Fibroblast of lung (primary cell): ENCODE measurements around the gene PTPN23. TPM values are rescaled to one million over a fixed set of nuclear protein-coding genes. Genes with fewer than 3 reads are reported as not detected.

Experiments used
- DNase-seq, 2 donors: peaks; one replicate each; pipeline versions ENCODE4 v3.0.0 to v3.0.0-alpha.2; 2010; ENCODE audit warnings: low read depth in 2 of 2
- H2AFZ ChIP-seq: 2 replicates; pipeline ENCODE4 v1.5.1; 2012; ENCODE audit warnings: low read length, control low read depth, inconsistent platforms
- H3K27ac ChIP-seq: 2 replicates; pipeline ENCODE4 v1.5.1; 2011; ENCODE audit warnings: low read length, control low read depth; ENCODE audit not compliant: insufficient read depth
- H3K27me3 ChIP-seq: 2 replicates; pipeline ENCODE4 v1.5.1; 2011; ENCODE audit warnings: mild to moderate bottlenecking, low read length; ENCODE audit not compliant: control insufficient read depth, insufficient read depth
- H3K36me3 ChIP-seq: 2 replicates; pipeline ENCODE4 v1.5.1; 2011; ENCODE audit warnings: low read length; ENCODE audit not compliant: control insufficient read depth, insufficient read depth
- H3K4me1 ChIP-seq: 2 replicates; pipeline ENCODE4 v1.5.1; 2011; ENCODE audit warnings: low read length; ENCODE audit not compliant: control insufficient read depth, insufficient read depth; ENCODE audit errors: extremely low read depth
- H3K4me2 ChIP-seq: 2 replicates; pipeline ENCODE4 v1.5.1; 2011; ENCODE audit warnings: low read length, control low read depth; ENCODE audit not compliant: insufficient read depth; ENCODE audit errors: extremely low read depth
- H3K4me3 ChIP-seq, 4 experiments: fragments of 200-600 bp in 1 of 4; sonication (generic) in 1 of 4; replicated peaks in 1 of 4; 2 replicates each; pipeline ENCODE4 v1.5.1; 2011 to 2016; ENCODE audit warnings: low read length in 4 of 4, low read depth in 3 of 4, mild to moderate bottlenecking in 3 of 4, control low read depth in 2 of 4, inconsistent platforms in 1 of 4, mixed read lengths in 1 of 4; ENCODE audit not compliant: insufficient read depth in 1 of 4; ENCODE audit errors: control extremely low read depth in 1 of 4
- H3K79me2 ChIP-seq: 2 replicates; pipeline ENCODE4 v1.5.1; 2012; ENCODE audit warnings: mild to moderate bottlenecking, low read length, inconsistent platforms; ENCODE audit not compliant: control insufficient read depth, insufficient read depth
- H3K9ac ChIP-seq: 2 replicates; pipeline ENCODE4 v1.5.1; 2011; ENCODE audit warnings: mild to moderate bottlenecking, low read length, control low read depth; ENCODE audit not compliant: insufficient read depth
- H3K9me3 ChIP-seq: 2 replicates; pipeline ENCODE4 v1.5.1; 2012; ENCODE audit warnings: low read depth, low read length; ENCODE audit not compliant: control insufficient read depth, insufficient read depth
- H4K20me1 ChIP-seq: 2 replicates; pipeline ENCODE4 v1.5.1; 2011; ENCODE audit warnings: low read length; ENCODE audit not compliant: control insufficient read depth, insufficient read depth; ENCODE audit errors: extremely low read depth
- EZH2 ChIP-seq: IDR thresholded peaks from 2 replicates; pipeline ENCODE4 v1.5.1; 2012; ENCODE audit warnings: low read length, control low read depth, mild to moderate bottlenecking; ENCODE audit errors: missing control alignments
- polyA plus RNA-seq, 2 donors: library from polyadenylated mRNA; depleted of rRNA in 1 of 2; stranded (reverse) in 1 of 2; unstranded in 1 of 2; fragments of >200 nt; gene quantifications; 2 replicates each; pipeline ENCODE4 v1.2.1, GENCODE V29; 2011 to 2012; ENCODE audit warnings: missing spikeins in 1 of 2
- total RNA-seq: library from RNA; depleted of rRNA; stranded (reverse); fragments of >200 nt; gene quantifications from 2 replicates; pipeline ENCODE4 v1.2.1, GENCODE V29; 2014
- TF ChIP-seq, protein P1 (sequence below), 2 donors: IDR thresholded peaks in 1 of 2; conservative IDR thresholded peaks in 1 of 2; 1 replicate in 1 of 2; 2 replicates in 1 of 2; pipeline ENCODE4 v1.5.1; 2011 to 2012; ENCODE audit warnings: low read length in 2 of 2, control low read depth in 1 of 2, inconsistent platforms in 1 of 2, low read depth in 1 of 2, mild to moderate bottlenecking in 1 of 2

Gene PTPN23
- total and polyA plus RNA-seq, 2 donors (not counting 1 experiment from before 2014, with no cell fraction given) = 1.5 to 19.7 TPM

- DNase-seq = no peak
- no peak overlapping the region for H3K9ac ChIP-seq
- no peak overlapping the region for H2AFZ ChIP-seq
- no peak overlapping the region for H3K4me2 ChIP-seq
- no peaks in the 10 kb centered on the region for H4K20me1 ChIP-seq
- no peak overlapping the region for H3K27ac ChIP-seq
- H3K4me1 ChIP-seq = peaks cover 10% of the 10 kb centered on the region
- H3K79me2 ChIP-seq = peaks cover 24% of the 10 kb centered on the region
- H3K36me3 ChIP-seq = peaks cover 8% of the 10 kb centered on the region
- no peaks in the 10 kb centered on the region for H3K27me3 ChIP-seq
- H3K4me3 ChIP-seq = no peak overlapping the region
- H3K9me3 ChIP-seq = no peaks in the 10 kb centered on the region
- TF ChIP-seq, protein P1, sequence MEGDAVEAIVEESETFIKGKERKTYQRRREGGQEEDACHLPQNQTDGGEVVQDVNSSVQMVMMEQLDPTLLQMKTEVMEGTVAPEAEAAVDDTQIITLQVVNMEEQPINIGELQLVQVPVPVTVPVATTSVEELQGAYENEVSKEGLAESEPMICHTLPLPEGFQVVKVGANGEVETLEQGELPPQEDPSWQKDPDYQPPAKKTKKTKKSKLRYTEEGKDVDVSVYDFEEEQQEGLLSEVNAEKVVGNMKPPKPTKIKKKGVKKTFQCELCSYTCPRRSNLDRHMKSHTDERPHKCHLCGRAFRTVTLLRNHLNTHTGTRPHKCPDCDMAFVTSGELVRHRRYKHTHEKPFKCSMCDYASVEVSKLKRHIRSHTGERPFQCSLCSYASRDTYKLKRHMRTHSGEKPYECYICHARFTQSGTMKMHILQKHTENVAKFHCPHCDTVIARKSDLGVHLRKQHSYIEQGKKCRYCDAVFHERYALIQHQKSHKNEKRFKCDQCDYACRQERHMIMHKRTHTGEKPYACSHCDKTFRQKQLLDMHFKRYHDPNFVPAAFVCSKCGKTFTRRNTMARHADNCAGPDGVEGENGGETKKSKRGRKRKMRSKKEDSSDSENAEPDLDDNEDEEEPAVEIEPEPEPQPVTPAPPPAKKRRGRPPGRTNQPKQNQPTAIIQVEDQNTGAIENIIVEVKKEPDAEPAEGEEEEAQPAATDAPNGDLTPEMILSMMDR (conservative IDR thresholded peaks at IDR 0.05 in 1 of 2, IDR thresholded peaks at IDR 0.05 in 1 of 2; ENCODE audit: low read depth in 1 of 2, low read length in 2 of 2) = no peak
- TF ChIP-seq EZH2 = no peak
Measured at GRCh38 chr3:47399531-47400270, 18.9 kb downstream of the PTPN23 start.

DNA sequence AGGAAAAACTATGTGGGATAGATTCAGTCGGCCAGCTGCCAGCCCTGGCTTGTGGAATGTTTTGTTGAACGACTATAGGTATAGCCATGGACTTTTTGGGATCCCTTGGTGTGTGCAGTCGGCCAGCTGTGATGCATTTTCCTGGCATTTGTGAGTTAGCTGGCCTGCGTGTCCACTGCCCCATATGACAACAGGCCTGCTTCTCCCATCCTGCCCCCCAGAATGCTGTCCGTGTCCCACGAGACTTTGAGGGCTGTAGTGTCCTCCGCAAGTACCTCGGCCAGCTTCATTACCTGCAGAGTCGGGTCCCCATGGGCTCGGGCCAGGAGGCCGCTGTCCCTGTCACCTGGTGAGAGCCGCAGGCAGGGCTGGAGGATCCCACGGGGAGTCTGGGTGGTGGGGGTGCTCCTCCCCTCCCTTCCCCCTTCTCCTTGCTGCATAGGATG, 23.6 kb downstream of the PTPN23 start:
- no peak overlapping the region for H3K4me3 ChIP-seq
- no peaks in the 10 kb centered on the region for H3K9me3 ChIP-seq
- no peak overlapping the region for H3K4me2 ChIP-seq
- no peaks in the 10 kb centered on the region for H4K20me1 ChIP-seq
- no peak for TF ChIP-seq EZH2
- TF ChIP-seq, protein P1 (conservative IDR thresholded peaks at IDR 0.05 in 1 of 2, IDR thresholded peaks at IDR 0.05 in 1 of 2; ENCODE audit: low read depth in 1 of 2, low read length in 2 of 2) = no peak
- H3K9ac ChIP-seq = no peak overlapping the region
- no peaks in the 10 kb centered on the region for H3K4me1 ChIP-seq
- peaks cover 6% of the 10 kb centered on the region for H3K79me2 ChIP-seq
- peaks cover 23% of the 10 kb centered on the region for H3K36me3 ChIP-seq
- DNase-seq = peak in 1 of 2 donors; percentile 29
- no peak overlapping the region for H3K27ac ChIP-seq
- H2AFZ ChIP-seq = no peak overlapping the region
- no peaks in the 10 kb centered on the region for H3K27me3 ChIP-seq

DNA sequence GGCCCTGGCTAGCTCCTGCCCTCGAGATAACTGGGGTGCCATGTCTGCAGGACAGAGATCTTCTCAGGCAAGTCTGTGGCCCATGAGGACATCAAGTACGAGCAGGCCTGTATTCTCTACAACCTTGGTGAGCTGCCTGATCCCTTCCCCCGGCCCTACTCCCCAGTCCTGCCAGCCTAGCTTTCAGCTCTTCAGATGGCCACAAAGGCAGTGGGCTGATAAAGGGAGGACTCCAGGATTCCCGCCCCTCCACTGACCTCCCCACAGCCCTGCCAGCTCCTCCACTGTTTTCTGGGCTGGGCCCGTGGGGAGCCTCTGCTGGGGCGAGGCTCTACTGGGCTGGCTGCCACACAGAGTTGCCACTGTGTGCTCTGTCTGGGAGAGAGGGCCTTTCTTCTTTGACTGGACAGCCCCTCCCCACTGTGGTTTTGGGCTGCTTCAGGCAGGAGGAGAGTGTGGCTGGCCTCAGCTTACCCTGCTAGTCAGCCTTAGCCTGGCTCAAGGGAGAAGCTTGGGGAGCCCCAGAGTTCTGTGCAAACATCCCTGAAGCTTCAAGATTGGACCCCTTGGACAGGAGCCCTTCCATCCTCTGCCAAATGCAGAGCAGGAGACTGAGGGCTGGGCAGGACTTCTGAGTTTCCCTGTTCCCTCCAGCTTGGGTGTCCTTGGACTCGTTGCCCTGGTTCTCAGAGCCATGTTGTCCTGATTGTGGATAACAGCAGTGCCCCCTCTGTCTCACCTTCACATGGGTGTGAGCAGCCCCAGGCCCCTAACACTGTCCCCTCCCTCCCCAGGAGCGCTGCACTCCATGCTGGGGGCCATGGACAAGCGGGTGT, 24.4 kb downstream of the PTPN23 start:
- no peak for TF ChIP-seq EZH2
- TF ChIP-seq, protein P1 (conservative IDR thresholded peaks at IDR 0.05 in 1 of 2, IDR thresholded peaks at IDR 0.05 in 1 of 2; ENCODE audit: low read depth in 1 of 2, low read length in 2 of 2) = no peak
- no peaks in the 10 kb centered on the region for H3K9me3 ChIP-seq

More for the DNA sequence above, 24.4 kb downstream of the PTPN23 start:
- H3K9ac ChIP-seq = no peak overlapping the region
- no peaks in the 10 kb centered on the region for H4K20me1 ChIP-seq
- H3K36me3 ChIP-seq = peaks cover 28% of the 10 kb centered on the region
- no peak overlapping the region for H3K4me3 ChIP-seq
- no peaks in the 10 kb centered on the region for H3K27me3 ChIP-seq
- H3K27ac ChIP-seq = peak overlapping the region; percentile 41
- no peak overlapping the region for H2AFZ ChIP-seq
- H3K4me1 ChIP-seq = no peaks in the 10 kb centered on the region
- peak; percentile 62 to 72 for DNase-seq
- no peak overlapping the region for H3K4me2 ChIP-seq
- H3K79me2 ChIP-seq = peaks cover 6% of the 10 kb centered on the region
